HG03442 (cell line): ENCODE results near the gene SAA2.
"Not testable (repeated sequence)": the region's sequence is repeated elsewhere in the genome, so short reads cannot be mapped to it uniquely, and the experiment has no call there.

ENCODE experiments used
- ATAC-seq: cut with Tn5 transposase; IDR thresholded peaks from one replicate; pipeline ENCODE4 v1.9.1; 2021; ENCODE audit warnings: mild to moderate bottlenecking, moderate library complexity; ENCODE audit not compliant: unreplicated experiment

The SAA2 gene

DNA sequence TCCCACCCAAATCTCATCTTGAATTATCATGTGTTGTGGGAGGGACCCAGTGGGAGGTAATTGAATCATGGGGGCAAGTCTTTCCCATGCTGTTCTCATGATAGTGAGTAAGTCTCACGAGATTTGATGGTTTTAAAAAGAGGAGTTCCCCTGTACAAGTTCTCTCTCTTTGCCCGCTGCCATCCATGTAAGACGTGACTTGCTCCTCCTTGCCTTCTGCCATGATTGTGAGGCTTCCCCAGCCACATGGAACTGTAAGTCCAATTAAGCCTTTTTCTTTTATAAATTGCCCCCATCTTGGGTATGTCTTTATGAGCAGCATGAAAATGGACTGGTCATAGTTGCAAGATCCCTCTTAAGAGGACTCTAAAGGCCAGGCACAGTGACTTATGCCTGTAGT, 50.7 kb downstream of the SAA2 start:
- ATAC-seq = not testable (repeated sequence)

DNA sequence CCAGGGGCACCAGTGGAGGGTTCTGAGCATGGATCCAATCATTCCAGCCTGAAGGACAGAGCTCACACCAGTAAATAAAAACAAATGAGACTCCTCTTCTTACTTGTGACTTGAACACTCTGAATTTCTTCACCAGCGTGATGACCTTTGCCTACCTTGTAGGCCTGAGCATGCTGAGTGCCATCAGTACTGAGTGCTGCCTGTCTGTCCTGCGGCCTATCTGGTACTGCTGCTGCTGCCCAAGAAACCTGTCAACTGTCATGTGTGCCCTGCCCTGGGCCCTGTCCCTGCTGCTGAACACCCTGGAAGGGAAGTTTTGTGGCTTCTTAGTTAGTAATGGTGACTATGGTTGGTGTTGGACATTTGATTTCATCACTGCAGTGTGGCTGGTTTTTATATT, 51.9 kb downstream of the SAA2 start:
- no peak for ATAC-seq
